MM.1S (cell line): ENCODE results near the gene ANKRD31.

Experiments used
- CTCF ChIP-seq: fragments of 300-600 bp; sonication (generic); IDR thresholded peaks from 2 replicates; pipeline ENCODE4 v1.5.1; 2016; ENCODE audit warnings: antibody characterized with exemption, low read length, mixed read lengths
- EZH2 ChIP-seq: fragments of 300-600 bp; sonication (generic); optimal IDR thresholded peaks from 2 replicates; pipeline ENCODE3; 2017; ENCODE audit warnings: low read depth, mild to moderate bottlenecking, antibody characterized with exemption, low read length, mixed read lengths

DNA sequence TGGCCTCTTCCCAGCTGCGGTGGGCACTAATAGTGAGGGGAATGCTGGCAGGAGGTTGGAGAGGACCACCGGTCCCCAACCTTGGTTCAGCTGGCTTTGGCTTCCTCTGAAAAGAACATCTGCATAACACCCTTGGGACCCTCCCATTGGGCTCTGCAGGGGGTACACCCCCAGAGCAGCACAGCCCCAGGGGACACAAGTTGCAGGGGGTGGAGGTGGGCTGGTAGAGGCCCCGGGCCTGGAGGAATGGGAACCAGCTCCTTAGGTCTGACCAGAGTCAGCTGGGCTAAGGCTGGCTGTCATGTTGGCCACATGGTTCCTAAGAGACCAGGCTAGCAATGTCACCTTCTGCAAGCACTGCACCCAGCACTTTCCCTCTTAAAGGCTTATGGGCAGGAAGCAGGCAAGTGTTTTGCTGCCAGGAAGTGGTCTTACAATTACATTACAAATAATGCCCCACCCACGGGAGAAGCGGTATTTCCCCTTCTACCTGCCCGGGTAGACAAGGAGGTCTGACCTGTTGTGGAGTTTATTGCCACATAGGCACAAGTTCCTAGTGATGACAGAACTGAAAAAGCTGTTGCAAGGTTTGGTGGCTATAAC is 202.4 kb downstream of the ANKRD31 start:
- TF ChIP-seq CTCF (no peak), EZH2 (no peak)
